ENCODE data around the gene PIK3R3.
"Not testable (repeated sequence)": the region's sequence is repeated elsewhere in the genome, so short reads cannot be mapped to it uniquely, and the experiment has no call there.

PIK3R3 gene

DNA sequence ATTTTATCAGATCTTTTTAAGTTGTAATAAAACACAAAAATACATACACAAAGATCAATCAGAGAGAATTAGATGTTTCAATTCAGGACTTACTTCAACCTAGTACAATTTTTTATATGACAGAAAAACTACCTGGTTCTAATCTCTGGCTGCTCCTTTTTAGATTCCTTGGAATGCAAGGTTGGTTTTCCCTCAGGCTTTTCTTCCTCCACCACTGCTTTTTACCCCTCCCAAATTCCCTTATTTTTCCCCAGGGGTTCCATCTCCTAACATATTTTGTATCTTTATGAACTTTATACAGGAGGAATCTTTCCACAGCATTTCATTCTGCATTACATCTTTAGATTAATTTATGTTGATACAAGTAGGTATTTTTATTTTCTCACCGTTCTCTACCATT, 33.2 kb downstream of the PIK3R3 start:
- no peak for DNase-seq

DNA sequence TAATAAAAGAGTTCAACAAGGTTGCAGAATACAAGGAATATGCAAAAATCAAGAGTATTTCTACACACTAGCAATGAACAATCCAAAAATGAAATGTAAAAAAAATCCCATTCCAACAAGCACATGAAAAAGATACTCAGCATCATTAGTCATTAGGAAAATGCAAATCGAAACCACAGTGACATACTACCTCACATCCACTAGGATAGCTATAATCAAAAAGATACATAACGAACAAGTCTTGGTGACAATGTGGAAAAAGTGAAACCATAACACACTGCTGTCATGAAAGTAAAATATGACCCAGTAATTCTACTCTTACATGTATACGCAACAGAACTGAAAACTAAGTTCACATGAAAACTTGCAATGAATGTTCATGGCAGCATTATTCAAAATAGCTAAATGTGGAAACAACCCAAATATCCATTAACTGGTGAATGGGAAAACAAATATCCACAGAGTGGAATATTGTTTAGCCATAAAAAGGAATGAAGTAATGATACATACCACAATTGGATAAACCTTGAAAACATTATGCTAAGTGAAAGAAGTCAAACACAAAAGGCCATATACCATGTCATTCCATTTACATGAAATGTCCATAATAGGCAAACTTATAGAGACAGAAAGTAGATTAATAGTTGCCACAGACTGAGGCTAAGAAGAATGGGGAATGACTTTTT, 34.3 kb downstream of the PIK3R3 start:
- DNase-seq = no peak

DNA sequence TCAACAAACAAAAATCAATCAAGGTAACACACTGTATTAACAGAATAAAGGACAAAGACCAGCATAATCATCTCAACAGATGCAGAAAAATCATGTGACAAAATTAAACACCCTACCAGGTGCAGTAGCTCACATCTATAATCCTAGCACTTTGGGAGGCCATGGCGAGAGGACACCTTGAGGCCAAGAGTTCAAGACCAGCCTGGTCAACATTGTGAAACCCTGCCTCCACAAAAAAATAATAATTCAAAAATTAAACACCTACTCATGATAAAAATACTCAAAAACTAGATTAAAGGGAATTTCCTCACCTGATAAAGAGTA, 35.3 kb downstream of the PIK3R3 start:
- DNase-seq = no peak

DNA sequence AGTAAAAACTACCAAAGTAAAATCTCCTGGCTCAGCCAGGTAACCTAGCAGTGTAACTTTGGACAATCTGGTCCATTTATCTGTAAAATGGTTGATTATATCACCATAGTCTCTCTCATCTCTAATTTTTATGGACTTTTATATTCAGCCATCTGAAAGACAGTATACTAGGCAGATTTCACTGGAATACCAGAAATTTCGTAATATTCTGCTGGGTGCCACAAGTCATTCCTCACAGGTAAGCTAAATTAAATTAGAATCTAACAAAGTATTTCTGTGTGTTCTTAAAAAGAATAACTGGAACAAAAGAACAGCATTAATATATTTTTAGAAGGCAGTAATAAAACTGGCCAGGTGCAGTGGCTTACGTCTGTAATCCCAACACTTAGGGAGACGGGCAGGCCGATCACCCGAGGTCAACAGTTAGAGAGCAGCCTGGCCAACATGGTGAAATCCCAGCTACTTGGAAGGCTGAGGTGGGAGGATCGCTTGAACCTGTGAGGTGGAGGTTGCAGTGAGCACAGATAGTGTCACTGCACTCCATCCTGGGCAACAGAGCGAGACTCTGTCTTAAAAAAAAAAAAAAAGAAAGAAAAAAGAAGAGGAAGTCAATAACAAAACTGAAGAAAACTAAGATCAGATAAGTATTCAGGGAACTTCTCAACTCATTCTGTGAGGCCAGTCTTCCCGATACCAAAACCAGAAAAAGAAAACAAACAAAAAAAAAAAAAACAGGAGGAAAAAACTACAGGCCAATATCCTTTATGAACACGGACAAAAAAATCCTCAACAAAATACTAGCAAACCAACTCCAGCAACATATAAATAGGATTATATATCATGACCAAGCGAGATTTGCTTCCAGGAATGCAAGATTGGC, 35.9 kb downstream of the PIK3R3 start:
- DNase-seq = no peak

DNA sequence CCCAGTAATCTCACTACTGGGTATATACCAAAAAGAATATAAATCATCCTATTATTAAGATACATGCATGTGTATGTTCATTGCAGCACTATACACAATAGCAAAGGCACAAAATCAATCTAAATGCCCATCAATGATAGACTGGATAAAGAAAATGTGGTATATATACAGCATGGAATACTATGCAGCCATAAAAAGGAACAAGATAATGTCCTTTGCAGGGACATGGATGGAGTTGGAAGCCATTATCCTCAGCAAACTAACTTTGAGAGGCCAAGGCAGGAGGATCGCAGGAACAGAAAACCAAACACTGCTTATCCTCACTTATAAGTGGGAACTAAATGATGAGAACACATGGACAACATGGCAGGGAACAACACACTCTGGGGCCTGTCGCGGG, 37.3 kb downstream of the PIK3R3 start:
- not testable (repeated sequence) for DNase-seq

DNA sequence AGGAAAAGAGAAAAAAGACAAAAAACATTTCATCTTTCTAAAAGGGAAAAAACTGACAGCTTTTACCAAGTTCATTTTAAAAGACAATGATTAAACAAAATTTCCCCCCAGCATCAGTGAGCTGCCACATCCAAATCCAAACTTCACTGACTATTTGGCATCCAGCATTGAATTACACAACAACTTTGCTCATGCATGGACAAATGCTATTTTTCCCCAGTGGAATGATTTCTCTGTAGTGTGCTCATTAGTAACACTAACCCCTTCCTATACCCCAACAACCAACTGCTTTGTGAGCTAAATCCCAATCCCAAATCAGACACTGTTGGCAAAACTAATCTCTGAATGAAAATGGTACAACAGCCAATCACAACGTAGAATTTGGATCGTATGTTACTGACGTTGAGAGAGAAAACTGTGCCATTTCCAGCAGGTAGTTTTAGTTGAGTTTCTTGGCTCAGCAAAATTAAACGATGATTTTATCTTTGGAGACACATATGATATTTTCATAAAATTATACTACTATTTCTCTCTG, 37.9 kb downstream of the PIK3R3 start:
- no peak for DNase-seq

DNA sequence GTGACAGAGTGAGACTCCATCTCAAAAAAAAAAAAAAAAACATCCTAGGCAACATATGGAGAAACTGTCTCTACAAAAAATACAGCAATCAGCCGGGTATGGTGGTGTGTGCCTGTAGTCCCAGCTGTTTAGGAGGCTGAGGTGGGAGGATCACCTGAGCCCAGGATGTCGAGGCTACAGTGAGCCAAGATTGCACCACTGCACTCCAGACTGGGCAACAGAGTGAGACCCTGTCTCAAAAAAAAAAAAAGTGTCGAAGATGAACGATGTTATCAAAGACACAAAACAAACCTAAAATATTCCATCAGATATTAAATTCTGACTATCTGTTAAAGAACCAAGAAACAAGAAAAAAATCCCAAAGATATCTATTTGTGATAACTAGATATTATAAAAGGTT, 38.6 kb downstream of the PIK3R3 start:
- not testable (repeated sequence) for DNase-seq

DNA sequence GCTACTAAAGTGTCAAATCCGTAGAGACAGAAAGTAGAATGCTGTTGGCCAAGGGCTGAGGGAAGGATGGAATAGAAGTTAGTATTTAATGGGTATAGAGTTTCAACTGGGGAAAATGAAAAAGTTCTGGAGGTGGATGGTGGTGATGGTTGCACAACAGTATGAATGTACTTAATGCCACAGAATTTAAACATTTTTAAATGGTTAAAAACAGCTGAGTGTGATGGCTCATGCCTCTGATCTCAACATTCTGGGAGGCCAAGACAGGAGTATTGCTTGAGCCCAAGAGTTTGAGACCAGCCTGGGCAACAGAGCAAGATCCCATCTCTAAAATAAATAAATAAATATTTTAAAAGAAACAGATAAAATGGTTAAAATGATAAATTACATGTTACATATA, 44.5 kb downstream of the PIK3R3 start:
- DNase-seq = no peak

DNA sequence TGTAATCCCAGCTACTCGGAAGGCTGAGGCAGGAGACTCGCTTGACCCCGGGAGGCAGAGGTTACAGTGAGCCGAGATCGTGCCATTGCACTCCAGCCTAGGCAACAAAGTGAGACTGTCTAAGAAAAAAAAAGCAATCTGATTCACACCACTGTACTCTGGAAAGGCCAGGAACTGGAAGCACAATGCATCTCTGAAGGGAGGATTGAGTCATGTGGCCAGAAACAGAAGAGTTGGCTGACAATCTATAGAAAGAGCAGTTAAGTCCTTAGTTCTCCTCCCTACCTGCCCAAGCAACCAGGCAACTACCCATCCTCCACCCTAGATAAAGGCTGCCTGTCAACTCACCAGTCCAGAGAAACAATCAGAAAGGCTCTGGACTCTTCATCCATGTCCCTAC, 45.9 kb downstream of the PIK3R3 start:
- no peak for DNase-seq

DNA sequence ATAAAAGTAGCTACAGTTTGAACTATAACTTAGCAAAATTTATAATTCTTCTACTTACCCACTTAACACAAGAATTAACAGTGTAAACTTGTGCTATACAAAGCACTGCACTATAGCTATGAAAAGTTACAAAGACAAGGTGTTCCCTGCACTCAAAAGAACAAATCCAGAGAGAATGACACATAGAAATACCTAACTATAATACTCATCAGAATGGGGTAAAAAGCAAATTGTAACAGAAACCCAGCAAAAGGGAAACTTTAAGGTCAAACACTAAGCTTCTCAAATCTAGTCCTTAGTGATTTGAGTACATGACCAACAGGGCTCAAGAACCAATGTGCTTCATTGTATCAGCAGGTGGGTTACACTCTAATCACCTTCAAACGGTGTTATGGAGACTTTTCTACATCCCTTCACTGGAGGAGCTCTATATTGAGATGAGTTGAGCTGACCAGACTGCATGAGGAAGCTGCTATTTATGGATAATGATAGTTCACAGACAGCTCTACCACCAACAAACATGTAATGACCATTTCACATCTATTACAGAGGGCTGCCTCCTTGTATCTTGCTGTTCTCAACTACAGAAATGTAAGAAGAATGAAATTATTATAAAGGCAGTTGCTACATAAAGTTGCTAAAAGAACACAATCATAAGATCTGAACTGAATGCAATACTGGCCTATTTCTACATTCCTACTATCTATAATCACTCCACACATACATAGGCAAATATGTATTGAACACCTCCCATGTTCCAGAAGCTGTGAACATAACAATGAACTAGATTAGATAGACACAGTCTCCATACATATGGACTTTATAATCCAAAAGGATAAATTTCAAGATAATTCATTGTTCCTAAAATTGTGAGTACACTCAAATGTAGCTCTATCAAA, 47.6 kb downstream of the PIK3R3 start:
- no peak for DNase-seq

DNA sequence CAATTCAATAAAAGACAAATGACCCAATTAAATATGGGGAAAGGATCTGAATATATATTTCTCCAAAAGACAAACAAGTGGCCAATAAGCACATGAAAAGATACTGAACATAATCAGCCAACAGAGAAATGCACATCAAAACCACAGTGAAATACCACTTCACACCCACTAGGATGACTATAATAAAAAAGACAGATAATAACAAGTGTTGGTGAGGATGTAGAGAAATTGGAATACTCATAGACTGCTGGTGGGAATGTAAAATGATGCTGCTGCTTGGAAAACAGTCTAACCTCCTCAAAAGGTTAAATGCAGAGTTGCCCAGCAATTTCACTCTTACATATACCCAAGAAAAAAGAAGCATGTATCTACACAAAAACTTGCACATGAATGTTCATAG, 48.9 kb downstream of the PIK3R3 start:
- DNase-seq = no peak

DNA sequence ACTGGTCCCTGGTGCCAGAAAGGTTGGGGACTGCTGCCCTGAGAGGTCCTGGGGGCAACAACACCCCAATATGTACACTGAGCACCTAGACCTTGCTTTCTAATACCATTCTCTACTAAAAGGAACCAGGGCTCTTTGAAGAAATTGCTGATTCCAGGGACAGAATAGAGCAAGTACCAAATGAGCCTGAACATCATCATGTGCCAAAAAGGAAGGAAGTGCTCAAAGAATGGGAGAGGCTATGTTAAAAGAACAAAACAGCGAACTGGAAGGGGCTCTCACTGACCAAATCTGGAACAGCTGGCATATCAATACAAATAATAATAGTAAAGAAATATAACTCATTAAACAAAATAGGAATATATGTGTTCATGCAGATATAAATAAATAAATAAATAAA, 50.8 kb downstream of the PIK3R3 start:
- DNase-seq = no peak

DNA sequence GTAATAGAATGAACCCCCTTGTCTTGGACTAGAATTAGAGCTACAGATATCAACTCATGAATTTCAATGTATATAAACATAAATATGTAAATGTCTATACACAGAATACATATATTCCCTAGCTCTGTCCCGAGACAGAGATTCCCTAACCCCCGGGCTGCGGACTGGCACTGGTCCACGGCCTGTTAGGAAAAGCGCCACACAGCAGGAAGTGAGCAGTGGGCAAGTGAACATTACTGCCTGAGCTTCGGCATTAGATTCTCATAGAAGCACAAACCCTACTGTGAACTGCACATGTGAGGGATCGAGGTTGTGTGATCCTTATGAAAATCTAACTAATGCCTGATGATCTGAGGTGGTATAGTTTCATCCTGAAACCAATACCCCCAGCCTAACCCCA, 51.2 kb downstream of the PIK3R3 start:
- DNase-seq = no peak

DNA sequence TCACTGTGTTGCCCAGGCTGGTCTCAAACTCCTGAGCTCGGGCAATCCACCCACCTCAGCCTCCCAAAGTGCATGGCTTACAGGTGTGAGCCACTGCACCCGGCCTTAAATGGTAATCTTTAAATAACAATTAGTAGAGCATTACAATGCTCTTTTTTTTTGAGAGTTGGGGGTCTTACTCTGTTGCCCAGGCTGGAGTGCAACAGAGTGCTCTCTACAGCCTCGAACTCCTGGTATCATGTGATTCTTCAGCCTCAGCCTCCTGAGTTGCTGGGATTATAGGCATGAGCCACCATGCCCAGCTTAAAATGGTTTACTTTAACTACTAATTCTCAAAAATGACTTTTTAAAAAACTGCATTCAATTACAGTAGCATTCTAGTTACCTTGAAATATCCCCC, 52.2 kb downstream of the PIK3R3 start:
- no peak for DNase-seq

DNA sequence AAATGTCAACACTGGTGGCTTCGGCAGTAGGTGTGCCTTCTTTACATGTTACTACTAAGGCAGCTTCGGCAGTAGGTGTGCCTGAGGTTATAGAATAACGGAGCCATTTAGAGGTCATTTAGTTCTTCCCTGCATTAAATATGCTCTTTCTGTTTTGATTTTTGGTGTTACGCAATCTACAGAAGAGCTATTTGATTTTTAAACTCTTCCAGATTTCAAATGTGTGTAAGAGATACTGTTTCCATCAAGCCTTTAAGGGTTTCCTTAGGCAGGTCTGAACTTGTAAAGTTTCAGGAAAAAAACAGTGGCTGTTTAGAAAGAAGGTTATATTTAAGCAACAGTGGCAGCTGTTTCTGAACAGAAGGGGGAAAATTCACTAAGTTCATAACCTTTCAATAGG, 54.8 kb downstream of the PIK3R3 start:
- DNase-seq = no peak

DNA sequence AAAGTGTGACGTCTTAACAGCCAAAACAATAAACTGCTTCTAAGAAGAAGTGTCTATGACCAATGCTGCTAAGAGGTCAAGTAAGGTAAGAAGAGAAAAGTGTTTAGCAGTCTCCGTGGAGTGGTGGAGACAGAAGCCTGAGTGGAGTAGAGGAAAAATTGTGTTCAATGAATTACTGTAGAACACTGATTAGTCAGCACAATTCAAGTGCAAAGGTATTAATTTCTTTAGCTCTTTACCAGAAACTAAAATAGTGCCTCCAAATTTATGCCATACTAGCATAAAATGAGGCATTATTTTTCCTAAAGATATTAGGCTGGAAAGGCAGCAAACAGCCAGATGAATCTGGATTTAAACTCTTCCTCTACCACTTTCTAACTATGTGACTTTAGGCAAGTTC, 56.1 kb downstream of the PIK3R3 start:
- no peak for DNase-seq

DNA sequence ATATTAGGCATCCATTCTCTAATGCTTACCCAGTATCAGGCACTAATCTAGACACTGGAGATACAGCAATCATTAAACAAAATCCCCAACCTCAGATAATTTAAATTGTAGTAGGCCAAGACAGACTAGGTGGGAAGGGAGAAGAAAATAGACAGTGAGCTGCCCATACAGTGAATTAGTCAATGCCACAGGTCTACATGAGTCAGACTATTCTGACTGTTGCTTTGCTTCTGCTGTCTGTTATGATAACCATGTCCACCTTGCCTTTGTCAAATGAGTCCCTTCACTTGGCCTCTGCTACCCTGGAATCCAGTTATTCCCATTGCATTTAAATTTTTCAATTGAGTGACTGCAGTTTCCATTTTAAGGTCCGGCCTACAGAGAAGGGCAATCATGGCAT, 59.5 kb downstream of the PIK3R3 start:
- DNase-seq = no peak

DNA sequence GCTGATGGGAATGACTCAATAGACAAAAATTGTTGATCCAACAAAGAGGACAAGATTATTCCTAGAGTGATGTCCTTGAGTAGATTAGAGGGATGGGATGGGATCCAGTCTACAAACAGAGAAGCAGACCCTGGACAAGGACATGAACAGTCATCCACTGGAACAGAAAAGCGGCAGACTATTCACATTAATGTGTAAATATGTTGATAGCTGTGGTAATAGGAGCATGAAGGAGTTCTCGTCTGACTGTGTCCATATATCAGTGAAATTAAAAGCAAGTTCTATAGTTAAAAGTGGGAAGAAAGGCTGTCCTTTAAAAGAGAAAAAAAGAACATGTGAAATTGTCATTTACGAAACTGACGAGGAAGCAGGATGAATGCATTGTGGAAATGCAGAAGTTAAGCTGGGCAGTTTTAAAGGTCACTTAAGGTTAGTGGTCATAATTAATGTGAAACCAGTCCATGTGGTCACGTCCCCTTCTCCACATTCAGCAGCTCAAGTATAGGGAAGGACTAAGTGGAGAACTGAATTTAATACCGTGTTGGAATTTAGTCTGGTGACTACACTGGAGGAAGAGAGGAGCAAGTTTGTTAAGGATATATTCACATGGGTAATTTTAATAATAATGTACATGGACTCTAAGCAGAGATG, 62.1 kb downstream of the PIK3R3 start:
- DNase-seq = no peak

DNA sequence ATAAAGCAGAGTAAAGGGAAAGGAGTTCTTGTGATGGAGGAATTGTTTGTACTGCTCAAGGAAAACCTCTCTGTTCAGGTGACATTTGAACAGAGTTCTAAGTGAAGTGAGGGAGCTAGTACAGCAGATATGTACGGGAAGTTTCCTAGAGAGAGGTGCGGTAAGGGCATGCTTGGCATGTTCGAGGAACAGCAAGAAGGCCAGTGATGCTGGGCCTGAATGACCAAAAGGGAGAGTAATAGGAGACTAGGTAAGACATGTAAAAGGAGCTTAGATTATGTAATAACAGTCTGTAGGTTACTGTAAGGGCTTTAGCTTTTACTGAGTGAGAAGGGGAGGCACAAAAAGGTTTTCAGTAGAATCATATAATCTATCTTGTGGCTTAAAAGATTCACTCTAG, 63.9 kb downstream of the PIK3R3 start:
- DNase-seq = no peak

DNA sequence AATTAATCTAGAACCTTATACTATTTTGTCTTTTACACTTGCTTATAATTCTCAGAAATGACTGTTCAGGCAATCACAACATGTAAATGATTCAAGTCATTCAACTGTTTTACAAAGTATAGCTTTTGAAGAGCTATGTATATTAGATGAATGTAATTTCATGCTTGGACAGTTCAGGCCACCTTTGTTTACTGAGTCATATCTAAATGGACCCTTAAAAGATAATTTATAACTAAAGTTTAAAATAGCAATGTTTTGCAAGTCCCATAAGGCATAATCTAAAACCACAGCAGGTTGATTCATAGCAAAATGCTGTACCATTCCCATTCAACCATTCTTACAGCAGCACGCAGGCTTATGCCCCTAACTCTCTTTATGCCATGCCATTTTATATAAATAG, 64.8 kb downstream of the PIK3R3 start:
- DNase-seq = peak; percentile 67

DNA sequence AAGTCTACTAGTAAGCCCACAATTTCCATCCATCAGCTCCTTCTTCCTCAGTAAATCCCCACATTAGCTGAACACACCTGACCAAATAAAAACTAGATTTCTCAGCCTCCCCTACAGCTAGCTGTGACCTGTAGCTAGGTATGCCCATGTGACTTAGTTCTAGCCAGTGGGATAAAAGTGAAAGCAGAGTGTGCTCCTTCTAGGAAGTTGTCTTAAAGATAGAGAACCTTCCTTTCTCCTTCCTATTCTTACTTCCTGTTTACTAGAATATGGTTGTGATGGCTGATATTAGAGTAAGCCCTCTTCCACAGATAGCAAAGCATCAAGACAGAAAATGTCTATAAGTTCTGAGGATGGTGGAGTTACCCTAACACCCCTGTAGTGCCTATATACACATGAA, 67.0 kb downstream of the PIK3R3 start:
- no peak for DNase-seq

DNA sequence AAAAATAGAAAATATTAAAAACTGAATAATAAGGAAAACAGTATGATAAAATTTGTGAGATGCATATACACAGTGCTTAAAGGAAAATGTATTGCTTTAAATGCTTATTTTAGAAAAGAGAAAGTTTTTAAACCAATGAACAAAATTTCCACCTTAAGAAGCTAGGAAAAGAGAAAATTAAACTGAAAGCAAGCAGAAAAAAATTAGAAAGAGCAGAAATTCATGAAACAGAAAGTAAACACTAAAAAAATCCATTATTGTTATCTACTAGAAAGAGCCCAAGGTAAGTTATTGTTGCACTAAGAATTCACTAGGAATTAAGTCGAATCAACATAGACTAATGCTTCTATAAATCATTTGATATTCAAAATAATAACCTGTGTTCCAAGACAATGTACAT, 67.7 kb downstream of the PIK3R3 start:
- no peak for DNase-seq

Measured in NCI-H526 treated with DMSO at 0.1 percent for 48 hours (cell line).